HG03457 (cell line): ENCODE data around the gene VMAC.
"Not testable (repeated sequence)": the region's sequence is repeated elsewhere in the genome, so short reads cannot be mapped to it uniquely, and the experiment has no call there.

Source experiments
- ATAC-seq: cut with Tn5 transposase; IDR thresholded peaks from one replicate; pipeline ENCODE4 v1.9.1; 2021; ENCODE audit warnings: moderate number of reproducible peaks; ENCODE audit not compliant: unreplicated experiment

VMAC gene

DNA sequence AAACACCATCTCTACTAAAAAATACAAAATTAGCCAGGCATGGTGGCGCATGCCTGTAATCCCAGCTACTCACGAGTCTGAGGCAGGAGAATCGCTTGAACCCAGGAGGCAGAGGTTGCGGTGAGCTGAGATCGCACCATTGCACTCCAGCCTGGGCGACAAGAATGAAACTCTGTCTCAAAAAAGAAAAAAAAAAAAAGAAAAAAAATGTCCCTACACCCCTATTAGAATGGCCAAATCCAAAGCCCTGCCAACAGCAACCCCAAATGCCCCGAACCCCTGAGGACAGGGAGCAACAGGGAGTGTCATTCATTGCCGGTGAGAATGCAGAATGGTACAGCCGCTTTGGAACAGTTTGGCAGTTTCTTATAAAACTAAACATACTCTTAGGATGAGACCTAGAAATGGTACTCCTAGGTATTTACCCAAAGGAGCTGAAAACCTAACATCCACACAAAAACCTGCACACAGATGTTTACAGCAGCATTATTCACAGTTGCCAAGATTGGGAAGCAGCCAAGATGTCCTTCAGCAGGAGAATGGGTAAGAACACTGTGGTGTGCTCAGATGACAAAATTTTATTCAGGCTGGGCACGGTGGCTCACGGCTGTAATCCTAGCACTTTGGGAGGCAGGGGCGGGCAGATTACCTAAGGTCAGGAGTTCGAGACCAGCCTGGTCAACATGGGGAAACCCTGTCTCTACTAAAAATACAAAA, 21.4 kb upstream of the VMAC start:
- ATAC-seq = not testable (repeated sequence)

- ATAC-seq = not testable (repeated sequence)
These were observed 20.4 kb upstream of the VMAC start for GRCh38 chr19:5884065-5884811.

- ATAC-seq = no peak
These were observed 15.2 kb upstream of the VMAC start for GRCh38 chr19:5889288-5889971.

DNA sequence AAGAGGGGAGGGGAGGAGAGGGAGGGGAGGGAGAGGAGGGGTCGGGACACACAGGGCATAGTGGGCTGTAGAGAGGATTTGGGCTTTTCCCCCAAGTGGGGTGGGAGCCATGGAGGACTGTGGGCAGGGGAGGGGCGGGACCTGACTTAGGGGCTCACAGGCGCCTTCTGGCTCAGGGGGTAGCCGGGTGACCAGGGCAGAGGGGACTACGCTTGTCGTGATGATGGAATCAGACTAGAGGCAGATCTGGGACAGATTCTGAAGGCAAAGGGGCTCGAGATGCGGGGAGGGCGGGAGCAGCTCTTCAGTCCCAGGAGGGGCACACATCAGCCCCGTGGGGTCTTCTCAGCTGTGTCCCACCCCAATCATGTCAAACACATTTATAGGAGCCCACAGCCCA, 14.6 kb upstream of the VMAC start:
- ATAC-seq = no peak

GRCh38 chr19:5891572-5891937, 13.1 kb upstream of the VMAC start:
- no peak for ATAC-seq

DNA sequence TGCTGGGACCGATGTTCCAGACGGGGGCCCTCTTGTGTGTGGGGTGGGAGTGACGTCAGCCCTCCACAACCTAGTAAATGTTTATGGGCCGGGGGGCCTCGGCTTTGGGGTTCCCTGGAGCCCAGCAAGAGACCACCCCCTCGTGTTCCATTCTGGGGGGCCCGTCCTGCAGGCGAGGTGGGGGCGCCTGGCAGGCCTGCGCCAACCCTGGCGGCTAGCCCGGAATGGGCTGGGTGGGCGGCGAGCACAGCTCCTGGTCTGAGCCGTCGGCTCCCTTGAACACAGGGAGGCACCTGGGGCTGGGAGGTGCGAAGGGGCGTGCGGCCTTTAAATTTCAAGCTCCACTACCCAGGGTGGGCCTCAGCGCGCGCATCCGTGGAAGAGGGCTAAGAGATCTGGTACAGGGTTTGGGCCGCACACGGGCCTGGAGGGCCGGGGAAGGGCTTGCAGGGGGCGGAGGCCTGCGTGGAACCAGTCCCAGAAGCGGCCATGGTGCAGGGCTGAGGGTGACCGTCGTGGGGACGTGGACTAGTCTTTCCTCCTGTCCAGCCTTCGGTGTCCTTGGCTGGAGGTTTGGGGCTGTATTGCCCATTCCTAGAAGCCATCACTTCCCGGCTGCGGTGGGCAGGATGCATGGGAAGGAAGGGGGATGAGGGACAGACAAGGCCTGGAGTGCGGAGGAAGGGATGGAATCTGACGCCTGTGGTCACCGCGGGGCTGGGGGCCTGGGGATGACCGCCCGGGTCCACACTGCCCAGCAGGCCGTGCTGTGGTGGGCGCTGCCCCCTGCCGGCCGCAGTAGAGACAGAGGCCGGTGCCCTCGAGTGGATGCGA, 12.5 kb upstream of the VMAC start:
- no peak for ATAC-seq

DNA sequence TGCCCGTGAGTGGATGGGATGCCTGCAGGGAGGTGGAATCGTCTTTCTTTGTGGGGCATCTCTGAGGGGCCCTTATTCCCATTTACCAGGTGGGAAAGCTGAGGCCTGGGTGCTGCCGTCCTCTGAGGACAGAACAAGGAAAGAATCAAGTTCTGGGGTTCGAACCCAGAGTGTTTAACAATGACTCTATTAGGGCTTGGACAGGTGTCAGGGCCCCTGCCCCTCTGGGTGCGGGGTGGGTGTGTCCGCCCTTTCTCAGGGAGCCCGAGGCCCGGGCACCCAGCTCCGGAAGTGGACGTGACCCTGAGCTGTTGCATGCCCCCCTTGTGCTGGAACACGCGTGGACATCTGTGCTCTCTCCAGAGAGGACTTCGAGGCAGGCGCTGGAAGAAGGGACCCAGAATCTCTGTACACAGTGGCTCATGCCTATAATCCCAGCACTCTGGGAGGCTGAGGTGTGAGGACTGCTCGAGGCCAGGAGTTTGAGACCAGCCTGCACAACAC, 11.8 kb upstream of the VMAC start:
- ATAC-seq = no peak

DNA sequence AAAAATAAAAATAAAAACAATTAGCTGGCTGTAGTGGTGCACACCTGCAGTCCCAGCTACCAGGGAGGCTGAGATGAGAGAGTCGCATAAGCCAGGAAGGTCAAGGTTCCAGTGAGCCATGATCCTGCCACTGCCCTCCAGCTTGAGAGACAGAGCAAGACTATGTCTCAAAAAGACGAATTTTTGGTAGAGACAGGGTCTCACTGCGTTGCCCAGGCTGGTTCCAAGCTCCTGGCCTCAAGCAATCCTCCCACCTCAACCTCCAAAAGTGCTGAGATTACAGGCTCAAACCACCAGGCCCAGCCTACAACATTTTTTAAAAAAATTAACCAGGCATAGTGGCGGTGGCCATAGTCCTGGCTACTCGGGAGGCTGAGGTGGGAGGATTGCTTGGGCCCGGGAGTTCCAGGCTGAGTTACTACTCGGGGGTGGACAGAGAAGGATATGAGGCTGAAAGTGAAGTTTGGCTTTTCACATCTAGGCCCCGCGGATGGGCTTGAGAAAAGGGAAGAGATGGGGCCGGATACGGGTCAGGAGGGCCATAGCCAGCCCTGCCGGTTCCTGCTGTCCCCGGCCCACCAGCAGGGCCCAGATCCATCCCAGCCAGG, 11.3 kb upstream of the VMAC start:
- ATAC-seq = no peak

GRCh38 chr19:5893907-5894703, 10.6 kb upstream of the VMAC start:
- no peak for ATAC-seq

DNA sequence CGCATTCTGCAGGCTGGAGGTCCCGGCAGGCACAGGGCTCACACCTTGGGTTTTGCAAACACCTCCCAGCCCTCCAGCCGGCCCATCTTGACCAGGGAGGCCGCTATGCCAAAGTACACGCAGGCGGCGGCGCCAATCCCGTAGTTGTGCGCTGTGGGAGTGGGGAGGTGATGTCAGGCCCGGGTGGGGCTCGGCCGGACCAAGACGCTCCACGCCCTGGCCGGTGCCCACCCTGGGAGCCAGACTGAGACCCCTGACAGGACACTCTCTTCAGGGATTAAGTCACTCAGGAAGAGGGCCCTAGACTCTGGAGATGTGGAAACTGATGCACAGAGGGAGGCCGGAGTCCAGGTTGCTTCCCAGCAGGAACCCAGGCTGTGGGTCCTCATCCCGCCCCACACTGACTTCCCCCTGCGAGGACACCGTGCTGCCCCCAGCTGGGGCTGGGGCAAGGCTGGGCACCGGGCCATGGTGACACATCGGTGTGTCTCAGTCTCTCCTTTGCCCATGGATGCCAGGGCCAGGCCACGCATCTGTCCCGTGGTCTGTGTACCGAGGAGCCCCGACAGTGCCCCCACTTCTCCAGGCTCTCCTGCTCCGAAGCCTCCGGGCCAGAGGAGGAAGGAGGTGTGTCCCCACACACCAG, 9.8 kb upstream of the VMAC start:
- ATAC-seq = no peak

DNA sequence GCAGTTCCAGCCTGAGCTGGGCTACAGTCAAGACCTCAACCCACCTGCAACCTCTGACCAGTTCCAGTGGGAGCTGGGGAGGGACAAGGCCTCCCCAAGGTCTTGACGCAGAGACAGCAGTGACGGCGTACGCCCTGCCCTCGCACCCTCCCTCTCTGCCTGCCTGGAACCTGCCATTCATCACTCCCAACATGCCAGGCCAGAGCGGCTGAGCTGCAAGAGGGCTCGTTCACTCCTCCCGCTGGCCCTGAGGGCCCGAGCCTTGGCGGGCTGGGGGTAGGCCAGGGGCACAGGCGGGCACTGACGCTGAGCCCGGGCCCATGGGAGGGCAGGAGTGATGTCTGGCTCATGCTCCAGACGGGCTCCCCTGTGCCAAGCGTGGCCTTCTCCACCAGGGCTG, 9.3 kb upstream of the VMAC start:
- ATAC-seq = no peak

GRCh38 chr19:5895890-5896289, 8.8 kb upstream of the VMAC start:
- ATAC-seq = no peak

GRCh38 chr19:5896365-5897076, 8.2 kb upstream of the VMAC start:
- ATAC-seq = no peak

GRCh38 chr19:5897189-5897969, 7.3 kb upstream of the VMAC start:
- no peak for ATAC-seq

DNA sequence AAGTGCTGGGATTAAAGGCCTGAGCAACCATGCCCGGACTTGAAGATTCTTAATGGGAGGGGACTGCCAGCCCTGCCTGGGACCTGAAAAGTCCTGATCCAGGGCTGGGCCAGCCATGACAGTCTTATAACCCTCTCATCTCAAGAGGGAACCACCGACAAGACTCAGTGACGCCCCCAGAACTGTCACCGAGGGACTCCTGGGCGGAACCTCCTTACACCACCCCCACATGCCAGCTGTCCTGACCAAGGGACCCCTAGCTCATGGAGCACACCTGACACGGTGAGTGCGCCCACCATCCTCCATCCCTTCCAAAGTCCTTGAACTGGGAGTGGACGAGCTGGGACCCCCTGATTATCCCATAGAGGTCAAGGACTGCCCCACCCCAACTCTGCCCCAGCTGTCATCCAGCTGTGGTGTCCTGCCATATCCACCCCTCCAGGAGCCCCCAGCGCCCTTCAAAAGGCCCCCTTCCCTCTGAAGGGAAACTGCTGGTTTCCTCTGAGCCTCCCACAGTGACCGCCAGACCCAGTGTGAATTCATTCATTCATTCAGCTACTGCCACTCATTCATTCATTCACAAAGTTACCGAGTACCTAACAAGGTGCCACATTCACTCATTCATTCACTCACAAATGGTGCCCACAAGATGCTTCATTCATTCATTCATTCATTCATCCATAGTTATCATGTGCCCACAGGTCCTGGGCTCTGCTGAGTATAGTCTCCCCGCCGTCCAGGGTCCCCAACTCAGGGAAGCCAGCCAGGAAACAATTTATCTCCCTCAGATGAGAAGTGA, 4.7 kb upstream of the VMAC start:
- ATAC-seq = no peak

DNA sequence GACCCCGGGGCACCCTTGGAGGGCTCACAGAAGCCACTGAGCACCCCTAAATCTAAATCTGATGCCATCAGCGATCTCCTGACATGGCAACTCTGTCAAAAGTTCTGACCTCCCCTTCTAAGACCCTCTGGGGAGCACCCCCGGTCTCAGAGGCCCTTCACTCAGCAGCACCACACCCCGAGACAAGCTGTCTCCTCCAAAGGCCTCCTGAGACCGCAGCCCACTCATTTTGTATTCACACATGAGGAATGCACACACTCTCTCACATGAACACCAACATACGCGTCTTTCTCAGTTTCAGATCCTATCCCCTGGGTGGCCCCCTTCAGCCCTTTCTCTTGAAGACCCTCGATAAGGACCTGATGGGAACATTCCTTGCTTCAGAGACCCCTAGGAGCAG, 3.7 kb upstream of the VMAC start:
- no peak for ATAC-seq

DNA sequence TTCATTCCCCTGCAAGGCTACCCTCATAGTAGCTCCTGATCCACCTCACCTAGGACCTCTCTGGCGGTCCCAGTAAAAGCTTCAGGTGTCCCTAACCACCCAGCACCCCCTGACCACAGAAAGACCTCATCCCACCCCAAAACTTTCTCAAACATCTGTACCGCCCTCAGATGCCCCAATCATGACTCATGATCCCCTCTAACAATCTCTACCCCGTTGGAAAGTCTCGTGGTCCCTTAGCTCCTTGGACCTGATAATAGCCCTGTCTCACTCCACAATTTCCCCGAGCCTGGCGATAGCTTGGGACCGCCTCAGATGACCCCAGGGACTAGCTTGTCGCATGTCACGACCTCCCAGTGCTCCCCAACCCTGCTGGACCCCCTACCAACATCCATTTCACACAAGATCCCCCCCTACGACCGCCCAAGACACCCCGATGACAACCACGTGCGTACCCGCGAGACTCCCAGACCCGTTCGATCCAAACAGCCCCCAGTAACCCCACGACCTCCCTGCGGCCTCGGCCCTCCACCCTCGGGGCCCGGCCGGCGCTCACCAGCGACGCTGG, 1.5 kb upstream of the VMAC start:
- ATAC-seq = no peak
